ENCODE results near the gene EEF2KMT.

DNA sequence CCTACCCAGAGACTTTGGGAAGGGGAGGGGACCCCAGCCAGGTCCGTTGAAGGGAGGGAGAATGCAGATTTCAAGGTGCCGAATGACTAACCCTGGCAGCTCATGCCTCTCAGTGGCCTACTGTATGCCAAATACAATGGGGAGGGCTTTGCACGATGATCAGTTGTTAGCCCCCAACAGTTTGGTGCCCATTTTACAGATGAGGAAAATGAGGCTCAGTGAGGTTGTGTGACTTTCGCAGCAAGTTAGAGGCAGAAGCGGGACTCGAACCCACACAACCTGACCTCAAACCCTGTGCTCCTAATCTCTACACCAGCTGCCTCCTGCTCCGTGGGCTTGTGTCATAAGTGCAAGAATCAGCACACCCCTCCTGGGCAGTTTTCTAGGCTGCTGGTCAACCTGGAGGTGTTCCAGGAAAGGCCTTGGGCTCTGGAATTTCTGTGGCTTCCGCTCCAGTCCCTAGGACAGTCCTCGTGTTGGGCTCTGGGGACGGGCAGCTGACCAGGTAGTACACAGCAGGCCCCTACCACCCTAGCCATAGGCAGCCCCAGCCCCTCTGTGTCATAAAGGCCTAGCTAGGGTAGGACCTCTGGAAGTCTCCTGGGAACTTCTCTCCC is 52.0 kb downstream of the EEF2KMT start:
- TF ChIP-seq EZH2phosphoT487 (IDR thresholded peaks at IDR 0.05; ENCODE audit: borderline replicate concordance, low read depth), result no peak
- TF ChIP-seq, protein P1, sequence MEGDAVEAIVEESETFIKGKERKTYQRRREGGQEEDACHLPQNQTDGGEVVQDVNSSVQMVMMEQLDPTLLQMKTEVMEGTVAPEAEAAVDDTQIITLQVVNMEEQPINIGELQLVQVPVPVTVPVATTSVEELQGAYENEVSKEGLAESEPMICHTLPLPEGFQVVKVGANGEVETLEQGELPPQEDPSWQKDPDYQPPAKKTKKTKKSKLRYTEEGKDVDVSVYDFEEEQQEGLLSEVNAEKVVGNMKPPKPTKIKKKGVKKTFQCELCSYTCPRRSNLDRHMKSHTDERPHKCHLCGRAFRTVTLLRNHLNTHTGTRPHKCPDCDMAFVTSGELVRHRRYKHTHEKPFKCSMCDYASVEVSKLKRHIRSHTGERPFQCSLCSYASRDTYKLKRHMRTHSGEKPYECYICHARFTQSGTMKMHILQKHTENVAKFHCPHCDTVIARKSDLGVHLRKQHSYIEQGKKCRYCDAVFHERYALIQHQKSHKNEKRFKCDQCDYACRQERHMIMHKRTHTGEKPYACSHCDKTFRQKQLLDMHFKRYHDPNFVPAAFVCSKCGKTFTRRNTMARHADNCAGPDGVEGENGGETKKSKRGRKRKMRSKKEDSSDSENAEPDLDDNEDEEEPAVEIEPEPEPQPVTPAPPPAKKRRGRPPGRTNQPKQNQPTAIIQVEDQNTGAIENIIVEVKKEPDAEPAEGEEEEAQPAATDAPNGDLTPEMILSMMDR (IDR thresholded peaks at IDR 0.05), result no peak
